SK-N-MC (cell line): Measurements from ENCODE around the gene SELE.
A peak's percentile ranks its signal among the peaks of the same experiment; 100 is the strongest.
"Not testable (repeated sequence)": the region's sequence is repeated elsewhere in the genome, so short reads cannot be mapped to it uniquely, and the experiment has no call there.

Experiments used
- DNase-seq: peaks from one replicate; pipeline ENCODE4 v3.0.0-alpha.2; 2011; ENCODE audit warnings: low read depth, low spot score
- H3K27ac ChIP-seq: fragments of 200-600 bp; sonication (generic); 2 replicates; pipeline ENCODE4 v1.5.1; 2016; ENCODE audit warnings: mixed run types
- H3K36me3 ChIP-seq: fragments of 200-600 bp; sonication (generic); 2 replicates; pipeline ENCODE4 v1.6.1; 2017; ENCODE audit warnings: antibody characterized with exemption, low read length, mixed read lengths; ENCODE audit not compliant: insufficient read depth
- H3K4me3 ChIP-seq: fragments of 200-600 bp; sonication (generic); 2 replicates; pipeline ENCODE4 v1.5.1; 2016
- H3K9ac ChIP-seq: fragments of 200-600 bp; sonication (generic); 2 replicates; pipeline ENCODE4 v1.8.0; 2017; ENCODE audit warnings: mixed run types, mixed read lengths; ENCODE audit not compliant: insufficient read length
- H3K9me3 ChIP-seq: fragments of 200-600 bp; sonication (generic); 2 replicates; pipeline ENCODE4 v1.6.1; 2017; ENCODE audit warnings: low read depth, mild to moderate bottlenecking, antibody characterized with exemption, low read length, moderate library complexity, mixed read lengths
- EZH2 ChIP-seq: fragments of 200-600 bp; sonication (generic); IDR thresholded peaks from one replicate; pipeline ENCODE4 v1.6.1; 2017; ENCODE audit warnings: antibody characterized with exemption
- FOXP2 ChIP-seq: optimal IDR thresholded peaks from 2 replicates; pipeline ENCODE3; 2011; ENCODE audit warnings: mild to moderate bottlenecking, moderate library complexity; ENCODE audit not compliant: insufficient read depth; ENCODE audit errors: extremely low read length, control extremely low read depth
- POLR2AphosphoS5 ChIP-seq: IDR thresholded peaks from 2 replicates; pipeline ENCODE4 v1.6.1; 2012; ENCODE audit warnings: mild to moderate bottlenecking, low read depth, low read length, borderline replicate concordance

SELE gene

GRCh38 chr1:169727307-169727706, 6.6 kb downstream of the SELE start:
- H3K4me3 ChIP-seq = no peak overlapping the region
- H3K27ac ChIP-seq = no peak overlapping the region
- TF ChIP-seq EZH2 (no peak), POLR2AphosphoS5 (no peak), FOXP2 (no peak)
- no peaks in the 10 kb centered on the region for H3K9me3 ChIP-seq
- no peaks in the 10 kb centered on the region for H3K36me3 ChIP-seq
- DNase-seq = no peak
- H3K9ac ChIP-seq = no peak overlapping the region

GRCh38 chr1:169726851-169727250, 7.0 kb downstream of the SELE start:
- Histone ChIP-seq H3K4me3 (no peak overlapping the region), H3K9me3 (no peaks in the 10 kb centered on the region), H3K27ac (no peak overlapping the region), H3K9ac (no peak overlapping the region), H3K36me3 (no peaks in the 10 kb centered on the region)
- no peak for DNase-seq
- no peak for TF ChIP-seq POLR2AphosphoS5
- TF ChIP-seq EZH2 = no peak
- no peak for TF ChIP-seq FOXP2

GRCh38 chr1:169725930-169726329, 7.9 kb downstream of the SELE start:
- Histone ChIP-seq H3K9ac (no peak overlapping the region), H3K36me3 (no peaks in the 10 kb centered on the region), H3K27ac (no peak overlapping the region), H3K4me3 (no peak overlapping the region), H3K9me3 (no peaks in the 10 kb centered on the region)
- no peak for DNase-seq
- TF ChIP-seq FOXP2 (no peak), EZH2 (no peak), POLR2AphosphoS5 (no peak)

GRCh38 chr1:169724168-169724567, 9.7 kb downstream of the SELE start:
- no peak for TF ChIP-seq FOXP2
- H3K9ac ChIP-seq = no peak overlapping the region
- H3K4me3 ChIP-seq = no peak overlapping the region
- no peaks in the 10 kb centered on the region for H3K9me3 ChIP-seq
- 0 out of 2 replicates have a peak overlapping the region, but pooled peaks have one; percentile 4 for H3K27ac ChIP-seq
- no peaks in the 10 kb centered on the region for H3K36me3 ChIP-seq
- DNase-seq = no peak

GRCh38 chr1:169723763-169724162, 10.1 kb downstream of the SELE start:
- peak; percentile 53 for DNase-seq
- Histone ChIP-seq H3K9ac (no peak overlapping the region), H3K36me3 (no peaks in the 10 kb centered on the region), H3K4me3 (peak overlapping the region; percentile 19; the same call in 1 of the 2 replicates), H3K27ac (peak overlapping the region; percentile 4; the same call in 1 of the 2 replicates), H3K9me3 (no peaks in the 10 kb centered on the region)
- TF ChIP-seq FOXP2 = no peak
- TF ChIP-seq EZH2 = no peak
- no peak for TF ChIP-seq POLR2AphosphoS5

- Histone ChIP-seq H3K36me3 (no peaks in the 10 kb centered on the region), H3K27ac (no peak overlapping the region), H3K9me3 (no peaks in the 10 kb centered on the region), H3K9ac (no peak overlapping the region), H3K4me3 (no peak overlapping the region)
- no peak for DNase-seq
- TF ChIP-seq EZH2 (no peak), POLR2AphosphoS5 (no peak), FOXP2 (no peak)
Observed at GRCh38 chr1:169722779-169723178, 11.1 kb downstream of the SELE start.

GRCh38 chr1:169715100-169715499, 18.8 kb downstream of the SELE start:
- H3K27ac ChIP-seq, H3K9ac ChIP-seq, DNase-seq, H3K4me3 ChIP-seq, H3K9me3 ChIP-seq, H3K36me3 ChIP-seq: not testable (repeated sequence)

GRCh38 chr1:169713090-169713489, 20.8 kb downstream of the SELE start:
- not testable (repeated sequence) for H3K9ac ChIP-seq, H3K4me3 ChIP-seq, DNase-seq, H3K27ac ChIP-seq, H3K9me3 ChIP-seq, H3K36me3 ChIP-seq

- Histone ChIP-seq H3K36me3 (no peaks in the 10 kb centered on the region), H3K27ac (no peak overlapping the region), H3K9ac (no peak overlapping the region), H3K4me3 (peak overlapping the region; percentile 73; the same call in 1 of the 2 replicates), H3K9me3 (no peaks in the 10 kb centered on the region)
- DNase-seq = no peak
- TF ChIP-seq FOXP2 (no peak), EZH2 (no peak), POLR2AphosphoS5 (no peak)
Observed at GRCh38 chr1:169712309-169712631, 21.6 kb downstream of the SELE start.

GRCh38 chr1:169711469-169712308, 22.2 kb downstream of the SELE start, which contains the start of gene SELL:
Gene SELL (minus strand): TSS chr1:169711620. CDS start chr1:169711498, 122 bp downstream.
- no peak within 1 kb of the TSS for H3K27ac ChIP-seq
- no peak for TF ChIP-seq EZH2
- no peak for TF ChIP-seq POLR2AphosphoS5
- no peak for TF ChIP-seq FOXP2
- H3K9ac ChIP-seq = no peak within 1 kb of the TSS
- DNase-seq = no peak
- peak within 1 kb of the TSS; percentile 73 for H3K4me3 ChIP-seq
- H3K36me3 ChIP-seq = no peaks in the 10 kb centered on the region
- H3K9me3 ChIP-seq = no peaks in the 10 kb centered on the region
